Measurements from ENCODE around the gene ARHGDIB. TPM values are rescaled to one million over a fixed set of nuclear protein-coding genes. Genes with fewer than 3 reads are reported as not detected.

ARHGDIB gene
- total and polyA plus RNA-seq, 2 of the 4 experiments (the other 2 are of a cell fraction): 24.9 to 30.7 TPM

GRCh38 chr12:14956024-14956891 lies 5.1 kb downstream of the ARHGDIB start:
- TF ChIP-seq RFX5 (IDR thresholded peaks at IDR 0.05; ENCODE audit: low read depth, low read length): no peak
- no peak for TF ChIP-seq RCOR1 (IDR thresholded peaks at IDR 0.05; ENCODE audit: insufficient replicate concordance, low read length)
- TF ChIP-seq FOS (IDR thresholded peaks at IDR 0.05; ENCODE audit: low read depth, low read length): no peak
- TF ChIP-seq CEBPB (IDR thresholded peaks at IDR 0.05; ENCODE audit: low read depth, low read length): no peak
- TF ChIP-seq ELK1 (IDR thresholded peaks at IDR 0.05; ENCODE audit: borderline replicate concordance, low read depth, low read length): no peak
- TF ChIP-seq MXI1 (IDR thresholded peaks at IDR 0.05; ENCODE audit: borderline replicate concordance, low read depth, low read length): no peak
- TF ChIP-seq SMC3 (IDR thresholded peaks at IDR 0.05; ENCODE audit: low read depth, low read length): no peak
- no peak for TF ChIP-seq CHD1 (IDR thresholded peaks at IDR 0.05; ENCODE audit: low read depth, low read length)
- TF ChIP-seq CTCF (conservative IDR thresholded peaks at IDR 0.05; ENCODE audit: low read depth, low read length): no peak
- TF ChIP-seq MAZ (IDR thresholded peaks at IDR 0.05; ENCODE audit: borderline replicate concordance, low read depth, low read length): no peak
- TF ChIP-seq RAD21 (IDR thresholded peaks at IDR 0.05; ENCODE audit: low read length): no peak
- no peak for TF ChIP-seq USF2 (IDR thresholded peaks at IDR 0.05; ENCODE audit: low read depth, low read length)
- no peak for TF ChIP-seq POLR2A (IDR thresholded peaks at IDR 0.05; ENCODE audit: low read depth, low read length)
- no peak for TF ChIP-seq MAFK (IDR thresholded peaks at IDR 0.05; ENCODE audit: low read depth, low read length)
- no peak for TF ChIP-seq NFE2L2 (IDR thresholded peaks at IDR 0.05; ENCODE audit: low read depth, low read length)
- TF ChIP-seq BHLHE40 (IDR thresholded peaks at IDR 0.05; ENCODE audit: low read depth, low read length): no peak
- Histone ChIP-seq H3K27ac (ENCODE audit: insufficient read depth, low read length) (no peak overlapping the region), H3K4me2 (ENCODE audit: low read depth, low read length) (no peak overlapping the region), H3K4ac (ENCODE audit: low read depth, low read length) (no peak overlapping the region), H3K23ac (ENCODE audit: low read depth, low read length) (no peak overlapping the region), H2BK15ac (ENCODE audit: low read depth, low read length) (no peak overlapping the region), H3K9ac (ENCODE audit: low read depth, low read length) (no peak overlapping the region), H3K36me3 (ENCODE audit: control insufficient read depth, insufficient read depth, low read length) (no peaks in the 10 kb centered on the region), H3K14ac (replicated peaks; ENCODE audit: low read depth, low read length) (no peak overlapping the region), H3K27me3 (ENCODE audit: control insufficient read depth, insufficient read depth, low read length) (no peaks in the 10 kb centered on the region), H2BK120ac (ENCODE audit: low read depth, low read length) (no peak overlapping the region), H2AK5ac (ENCODE audit: low read depth, low read length) (no peak overlapping the region), H4K5ac (ENCODE audit: low read depth, low read length) (no peak overlapping the region), H2BK20ac (ENCODE audit: low read depth, low read length) (no peak overlapping the region), H3K4me3 (ENCODE audit: insufficient read depth, low read depth, low read length) (no peak overlapping the region), H4K8ac (ENCODE audit: low read depth in 2 of 2, low read length in 2 of 2) (no peak overlapping the region), H4K91ac (ENCODE audit: insufficient read depth, low read depth, low read length) (no peak overlapping the region), H3K18ac (ENCODE audit: low read depth, low read length) (no peak overlapping the region), H2BK5ac (ENCODE audit: low read depth, low read length, poor library complexity, severe bottlenecking) (no peak overlapping the region), H3K79me1 (ENCODE audit: low read depth in 1 of 2, low read length in 2 of 2) (no peaks in the 10 kb centered on the region), H3K56ac (ENCODE audit: extremely low read depth, insufficient read depth, low read length) (no peak overlapping the region), H3K4me1 (ENCODE audit: control insufficient read depth, insufficient read depth, low read length) (peaks cover 10% of the 10 kb centered on the region), H2AK9ac (replicated peaks; ENCODE audit: low read depth, low read length, poor library complexity) (no peak overlapping the region), H2AFZ (replicated peaks; ENCODE audit: low read length, poor library complexity) (no peak overlapping the region), H3K9me3 (ENCODE audit: control insufficient read depth, insufficient read depth, low read length) (no peaks in the 10 kb centered on the region), H3K9me1 (ENCODE audit: insufficient read depth, low read length) (peaks cover 5% of the 10 kb centered on the region), H4K20me1 (ENCODE audit: insufficient read depth, low read length) (no peaks in the 10 kb centered on the region)
- CTCF ChIA-PET: no interaction called here
- dilution Hi-C loops (cut with HindIII; ENCODE audit: low sequenced_read_pairs, unreplicated experiment) (no loop called here), in situ Hi-C loops (cut with MboI; ENCODE audit: low sequenced_read_pairs) (no loop called here), intact Hi-C loops (cut with micrococcal nuclease) (no loop called here)
- no TSS peak for BruUV-seq (replicated peaks)
- ATAC-seq (ENCODE audit: low read depth) (no peak), DNase-seq (no peak)
- POLR2A ChIA-PET (ENCODE audit: unreplicated experiment): no interaction called here
- no CpG with 5 or more reads among the region's 9 CpGs for WGBS, 2 experiments (ENCODE audit: extremely low coverage in 2 of 2, insufficient read length in 1 of 2)
